ENCODE results near the gene ZMYND8.

ZMYND8 gene

GRCh38 chr20:47306095-47306494 lies 50.4 kb downstream of the ZMYND8 start:
- Histone ChIP-seq H3K9ac (ENCODE audit: low read length) (no peak overlapping the region), H3K27me3 (ENCODE audit: control insufficient read depth, insufficient read depth, low read length) (no peaks in the 10 kb centered on the region), H3K4me1 (ENCODE audit: control insufficient read depth, insufficient read depth, low read length) (peaks cover 15% of the 10 kb centered on the region), H3K36me3 (ENCODE audit: control insufficient read depth, insufficient read depth, low read length) (peaks cover 15% of the 10 kb centered on the region), H3K4me3 (ENCODE audit: low read length) (no peak overlapping the region), H3K9me3 (ENCODE audit: control insufficient read depth, low read length) (no peaks in the 10 kb centered on the region)

- no peaks in the 10 kb centered on the region for H3K9me3 ChIP-seq (ENCODE audit: control insufficient read depth, low read length)
- H3K27me3 ChIP-seq (ENCODE audit: control insufficient read depth, insufficient read depth, low read length), result no peaks in the 10 kb centered on the region
- no peak overlapping the region for H3K4me3 ChIP-seq (ENCODE audit: low read length)
- peaks cover 15% of the 10 kb centered on the region for H3K4me1 ChIP-seq (ENCODE audit: control insufficient read depth, insufficient read depth, low read length)
- H3K36me3 ChIP-seq (ENCODE audit: control insufficient read depth, insufficient read depth, low read length), result peaks cover 15% of the 10 kb centered on the region
- H3K9ac ChIP-seq (ENCODE audit: low read length), result no peak overlapping the region
Observed at GRCh38 chr20:47305667-47306066, 50.8 kb downstream of the ZMYND8 start.

- H3K27me3 ChIP-seq (ENCODE audit: control insufficient read depth, insufficient read depth, low read length), result no peaks in the 10 kb centered on the region
- no peak overlapping the region for H3K4me3 ChIP-seq (ENCODE audit: low read length)
- peaks cover 15% of the 10 kb centered on the region for H3K4me1 ChIP-seq (ENCODE audit: control insufficient read depth, insufficient read depth, low read length)
- H3K9ac ChIP-seq (ENCODE audit: low read length), result peak overlapping the region; percentile 33
- H3K9me3 ChIP-seq (ENCODE audit: control insufficient read depth, low read length), result no peaks in the 10 kb centered on the region
- peaks cover 15% of the 10 kb centered on the region for H3K36me3 ChIP-seq (ENCODE audit: control insufficient read depth, insufficient read depth, low read length)
Observed at GRCh38 chr20:47304287-47304686, 52.2 kb downstream of the ZMYND8 start.

- Histone ChIP-seq H3K4me3 (ENCODE audit: low read length) (no peak overlapping the region), H3K36me3 (ENCODE audit: control insufficient read depth, insufficient read depth, low read length) (peaks cover 15% of the 10 kb centered on the region), H3K27me3 (ENCODE audit: control insufficient read depth, insufficient read depth, low read length) (no peaks in the 10 kb centered on the region), H3K9me3 (ENCODE audit: control insufficient read depth, low read length) (no peaks in the 10 kb centered on the region), H3K9ac (ENCODE audit: low read length) (peak overlapping the region; percentile 33), H3K4me1 (ENCODE audit: control insufficient read depth, insufficient read depth, low read length) (peaks cover 15% of the 10 kb centered on the region)
Observed at GRCh38 chr20:47303736-47304135, 52.8 kb downstream of the ZMYND8 start.

GRCh38 chr20:47300071-47300470 lies 56.4 kb downstream of the ZMYND8 start:
- Histone ChIP-seq H3K36me3 (ENCODE audit: control insufficient read depth, insufficient read depth, low read length) (peaks cover 9% of the 10 kb centered on the region), H3K9ac (ENCODE audit: low read length) (no peak overlapping the region), H3K4me3 (ENCODE audit: low read length) (no peak overlapping the region), H3K4me1 (ENCODE audit: control insufficient read depth, insufficient read depth, low read length) (peaks cover 15% of the 10 kb centered on the region), H3K27me3 (ENCODE audit: control insufficient read depth, insufficient read depth, low read length) (no peaks in the 10 kb centered on the region), H3K9me3 (ENCODE audit: control insufficient read depth, low read length) (no peaks in the 10 kb centered on the region)

GRCh38 chr20:47298624-47299023 lies 57.9 kb downstream of the ZMYND8 start:
- Histone ChIP-seq H3K4me1 (ENCODE audit: control insufficient read depth, insufficient read depth, low read length) (peaks cover 1% of the 10 kb centered on the region), H3K36me3 (ENCODE audit: control insufficient read depth, insufficient read depth, low read length) (no peaks in the 10 kb centered on the region), H3K27me3 (ENCODE audit: control insufficient read depth, insufficient read depth, low read length) (no peaks in the 10 kb centered on the region), H3K9me3 (ENCODE audit: control insufficient read depth, low read length) (no peaks in the 10 kb centered on the region), H3K4me3 (ENCODE audit: low read length) (no peak overlapping the region), H3K9ac (ENCODE audit: low read length) (no peak overlapping the region)

GRCh38 chr20:47297746-47298145 lies 58.8 kb downstream of the ZMYND8 start:
- Histone ChIP-seq H3K9ac (ENCODE audit: low read length) (no peak overlapping the region), H3K27me3 (ENCODE audit: control insufficient read depth, insufficient read depth, low read length) (no peaks in the 10 kb centered on the region), H3K36me3 (ENCODE audit: control insufficient read depth, insufficient read depth, low read length) (no peaks in the 10 kb centered on the region), H3K4me3 (ENCODE audit: low read length) (no peak overlapping the region), H3K9me3 (ENCODE audit: control insufficient read depth, low read length) (no peaks in the 10 kb centered on the region), H3K4me1 (ENCODE audit: control insufficient read depth, insufficient read depth, low read length) (no peaks in the 10 kb centered on the region)

- Histone ChIP-seq H3K4me3 (ENCODE audit: low read length) (no peak overlapping the region), H3K36me3 (ENCODE audit: control insufficient read depth, insufficient read depth, low read length) (no peaks in the 10 kb centered on the region), H3K9ac (ENCODE audit: low read length) (no peak overlapping the region), H3K9me3 (ENCODE audit: control insufficient read depth, low read length) (no peaks in the 10 kb centered on the region), H3K27me3 (ENCODE audit: control insufficient read depth, insufficient read depth, low read length) (no peaks in the 10 kb centered on the region), H3K4me1 (ENCODE audit: control insufficient read depth, insufficient read depth, low read length) (no peaks in the 10 kb centered on the region)
Observed at GRCh38 chr20:47296950-47297349, 59.5 kb downstream of the ZMYND8 start.

- Histone ChIP-seq H3K9me3 (ENCODE audit: control insufficient read depth, low read length) (no peaks in the 10 kb centered on the region), H3K9ac (ENCODE audit: low read length) (no peak overlapping the region), H3K27me3 (ENCODE audit: control insufficient read depth, insufficient read depth, low read length) (no peaks in the 10 kb centered on the region), H3K4me3 (ENCODE audit: low read length) (no peak overlapping the region), H3K36me3 (ENCODE audit: control insufficient read depth, insufficient read depth, low read length) (no peaks in the 10 kb centered on the region), H3K4me1 (ENCODE audit: control insufficient read depth, insufficient read depth, low read length) (no peaks in the 10 kb centered on the region)
Observed at GRCh38 chr20:47295921-47296426, 60.5 kb downstream of the ZMYND8 start.

GRCh38 chr20:47295129-47295813 lies 61.2 kb downstream of the ZMYND8 start:
- H3K36me3 ChIP-seq (ENCODE audit: control insufficient read depth, insufficient read depth, low read length), result no peaks in the 10 kb centered on the region
- H3K9ac ChIP-seq (ENCODE audit: low read length), result no peak overlapping the region
- no peak overlapping the region for H3K4me3 ChIP-seq (ENCODE audit: low read length)

GRCh38 chr20:47293631-47294030 lies 62.9 kb downstream of the ZMYND8 start:
- Histone ChIP-seq H3K9ac (ENCODE audit: low read length) (no peak overlapping the region), H3K4me3 (ENCODE audit: low read length) (no peak overlapping the region), H3K27me3 (ENCODE audit: control insufficient read depth, insufficient read depth, low read length) (no peaks in the 10 kb centered on the region), H3K4me1 (ENCODE audit: control insufficient read depth, insufficient read depth, low read length) (no peaks in the 10 kb centered on the region), H3K36me3 (ENCODE audit: control insufficient read depth, insufficient read depth, low read length) (no peaks in the 10 kb centered on the region), H3K9me3 (ENCODE audit: control insufficient read depth, low read length) (no peaks in the 10 kb centered on the region)

More at GRCh38 chr20:47295129-47295813, 61.2 kb downstream of the ZMYND8 start:
- Histone ChIP-seq H3K9me3 (ENCODE audit: control insufficient read depth, low read length) (no peaks in the 10 kb centered on the region), H3K27me3 (ENCODE audit: control insufficient read depth, insufficient read depth, low read length) (no peaks in the 10 kb centered on the region), H3K4me1 (ENCODE audit: control insufficient read depth, insufficient read depth, low read length) (no peaks in the 10 kb centered on the region)

- Histone ChIP-seq H3K4me3 (ENCODE audit: low read length) (no peak overlapping the region), H3K4me1 (ENCODE audit: control insufficient read depth, insufficient read depth, low read length) (no peaks in the 10 kb centered on the region), H3K36me3 (ENCODE audit: control insufficient read depth, insufficient read depth, low read length) (no peaks in the 10 kb centered on the region), H3K9ac (ENCODE audit: low read length) (no peak overlapping the region), H3K27me3 (ENCODE audit: control insufficient read depth, insufficient read depth, low read length) (no peaks in the 10 kb centered on the region), H3K9me3 (ENCODE audit: control insufficient read depth, low read length) (no peaks in the 10 kb centered on the region)
Observed at GRCh38 chr20:47292581-47292980, 63.9 kb downstream of the ZMYND8 start.
